Right lobe of liver (tissue), 6 donors: ENCODE results near the gene SKIDA1. TPM values are rescaled to one million over a fixed set of nuclear protein-coding genes. Genes with fewer than 3 reads are reported as not detected.

ENCODE experiments used
- ATAC-seq, 4 donors: fragments of 200-7000 bp; cut with Tn5 transposase; one replicate each; pipeline ENCODE4 v1.9.1; 2020; ENCODE audit warnings: mild to moderate bottlenecking in 4 of 4, moderate library complexity in 4 of 4
- DNase-seq, 3 donors: peaks; one replicate each; pipeline ENCODE4 v3.0.0-alpha.2; 2020
- H3K27ac ChIP-seq, 3 donors: fragments of 200-600 bp; one replicate each; pipeline ENCODE4 v1.8.0; 2022
- H3K27me3 ChIP-seq, 2 donors: fragments of 200-600 bp; one replicate each; pipeline ENCODE4 v1.8.0; 2022
- H3K36me3 ChIP-seq, 4 donors: fragments of 200-600 bp; sonication (generic) in 1 of 4; one replicate each; pipeline versions ENCODE4 v1.5.1 to v1.8.0; 2017 to 2022; ENCODE audit warnings: control low read depth in 1 of 4
- H3K4me1 ChIP-seq, 4 donors: fragments of 200-600 bp; sonication (generic) in 1 of 4; one replicate each; pipeline versions ENCODE4 v1.5.1 to v1.8.0; 2017 to 2022; ENCODE audit warnings: control low read depth in 1 of 4
- H3K4me3 ChIP-seq, 3 donors: fragments of 200-600 bp; one replicate each; pipeline ENCODE4 v1.8.0; 2022
- H3K9me3 ChIP-seq, 4 donors: fragments of 200-600 bp; sonication (generic) in 1 of 4; one replicate each; pipeline versions ENCODE4 v1.5.1 to v1.8.0; 2017 to 2022; ENCODE audit warnings: control low read depth in 1 of 4
- POLR2A ChIP-seq: fragments of 450-650 bp; IDR thresholded peaks from one replicate; pipeline ENCODE4 v1.6.1; 2017; ENCODE audit warnings: antibody characterized with exemption, mild to moderate bottlenecking
- WGBS: methylation state at CpG from one replicate; pipeline ENCODE4 v1.1.6; 2018; ENCODE audit warnings: low coverage, low lambda C conversion rate; ENCODE audit not compliant: insufficient coverage; ENCODE audit errors: missing lambda C conversion rate; 5-methylcytosine and 5-hydroxymethylcytosine counted together
- intact Hi-C, 2 donors: fragments of 100-400 bp; cut with DNase I; formaldehyde crosslinking; loops; one replicate each; pipeline versions ENCODE4 v1.11.2 to v1.14.1; 2022
- total RNA-seq, 6 experiments: library from RNA; depleted of rRNA in 2 of 6; stranded (reverse); fragments of >200 nt in 2 of 6; fragmentation: NEBNext Ultra II Directional in 3 of 6; extraction: Animal tissue kit (Norgen Biotek cat#: 25700) in 3 of 6; gene quantifications; one replicate each; pipeline versions ENCODE4 v1.1.0 to v1.2.4, GENCODE V29; 2016 to 2023
- TF ChIP-seq, protein P1 (sequence below), 4 donors: fragments of 200-600 bp in 3 of 4; fragments of 450-650 bp in 1 of 4; IDR thresholded peaks; one replicate each; pipeline versions ENCODE4 v1.5.1 to v1.8.0; 2016 to 2022; ENCODE audit warnings: antibody characterized with exemption in 4 of 4, mild to moderate bottlenecking in 2 of 4
- donor health status: DM: no; HTN: yes; CAD: no.
- donor health status: DM: no; HTN: no; CAD: no.
- donor health status: DM: no; HTN: no; CAD: no.
- donor health status: DM: no; HTN: yes; CAD: no.
- donor health status: DM: no; HTN: yes; CAD: no.

The SKIDA1 gene
- total RNA-seq, 6 experiments from 2014 or later, result 0.31 to 3.9 (median 2.1) TPM

DNA sequence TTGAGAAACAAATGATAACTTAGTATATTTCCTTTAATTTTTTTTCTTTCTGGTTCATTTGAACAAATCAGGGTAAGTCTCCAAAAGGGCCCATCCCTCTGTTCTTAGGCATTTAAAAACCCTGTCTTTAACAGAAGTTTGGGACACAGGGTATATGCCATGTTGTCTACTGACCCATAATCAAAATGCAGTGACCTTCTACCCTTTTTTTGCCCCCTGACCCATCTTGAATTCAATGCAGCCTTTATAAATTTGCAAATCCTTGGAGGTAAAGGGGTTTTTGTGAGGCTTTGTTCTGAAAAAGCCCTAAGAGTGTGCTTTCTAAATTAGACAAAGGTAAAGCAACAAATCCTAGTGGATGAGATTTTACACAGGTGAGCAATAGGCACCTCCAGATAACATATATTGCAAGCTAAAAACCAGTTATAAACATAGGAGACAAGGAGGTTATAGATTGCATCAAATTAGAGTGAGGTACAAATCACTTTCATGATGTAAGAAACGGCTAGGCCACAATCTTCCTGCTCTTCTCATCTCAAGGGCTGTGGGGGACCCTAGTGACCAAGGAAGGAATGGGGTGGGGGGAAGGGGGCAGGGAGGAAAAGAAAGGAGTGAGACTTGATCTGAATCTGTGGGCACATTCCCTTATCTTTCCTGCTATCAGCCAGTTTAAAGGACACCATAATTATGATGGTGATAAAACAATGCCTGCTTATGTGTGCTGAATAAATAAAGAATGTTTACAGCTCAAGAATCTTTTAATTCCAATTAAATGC is 2.7 kb downstream of the SKIDA1 start:
- WGBS, result 83% methylated on average over 1 of the region's 1 CpG
- Histone ChIP-seq H3K4me3 (no peak overlapping the region), H3K27me3 (no peaks in the 10 kb centered on the region), H3K4me1 (peaks cover 0 to 14% (median 4%) of the 10 kb centered on the region in 4 donors), H3K36me3 (no peaks in the 10 kb centered on the region), H3K9me3 (no peaks in the 10 kb centered on the region), H3K27ac (no peak overlapping the region)
- ATAC-seq, result no peak
- no peak for DNase-seq
- TF ChIP-seq POLR2A, result no peak
- TF ChIP-seq, protein P1, sequence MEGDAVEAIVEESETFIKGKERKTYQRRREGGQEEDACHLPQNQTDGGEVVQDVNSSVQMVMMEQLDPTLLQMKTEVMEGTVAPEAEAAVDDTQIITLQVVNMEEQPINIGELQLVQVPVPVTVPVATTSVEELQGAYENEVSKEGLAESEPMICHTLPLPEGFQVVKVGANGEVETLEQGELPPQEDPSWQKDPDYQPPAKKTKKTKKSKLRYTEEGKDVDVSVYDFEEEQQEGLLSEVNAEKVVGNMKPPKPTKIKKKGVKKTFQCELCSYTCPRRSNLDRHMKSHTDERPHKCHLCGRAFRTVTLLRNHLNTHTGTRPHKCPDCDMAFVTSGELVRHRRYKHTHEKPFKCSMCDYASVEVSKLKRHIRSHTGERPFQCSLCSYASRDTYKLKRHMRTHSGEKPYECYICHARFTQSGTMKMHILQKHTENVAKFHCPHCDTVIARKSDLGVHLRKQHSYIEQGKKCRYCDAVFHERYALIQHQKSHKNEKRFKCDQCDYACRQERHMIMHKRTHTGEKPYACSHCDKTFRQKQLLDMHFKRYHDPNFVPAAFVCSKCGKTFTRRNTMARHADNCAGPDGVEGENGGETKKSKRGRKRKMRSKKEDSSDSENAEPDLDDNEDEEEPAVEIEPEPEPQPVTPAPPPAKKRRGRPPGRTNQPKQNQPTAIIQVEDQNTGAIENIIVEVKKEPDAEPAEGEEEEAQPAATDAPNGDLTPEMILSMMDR (IDR thresholded peaks at IDR 0.05), result no peak
- intact Hi-C loops, result no loop called here

DNA sequence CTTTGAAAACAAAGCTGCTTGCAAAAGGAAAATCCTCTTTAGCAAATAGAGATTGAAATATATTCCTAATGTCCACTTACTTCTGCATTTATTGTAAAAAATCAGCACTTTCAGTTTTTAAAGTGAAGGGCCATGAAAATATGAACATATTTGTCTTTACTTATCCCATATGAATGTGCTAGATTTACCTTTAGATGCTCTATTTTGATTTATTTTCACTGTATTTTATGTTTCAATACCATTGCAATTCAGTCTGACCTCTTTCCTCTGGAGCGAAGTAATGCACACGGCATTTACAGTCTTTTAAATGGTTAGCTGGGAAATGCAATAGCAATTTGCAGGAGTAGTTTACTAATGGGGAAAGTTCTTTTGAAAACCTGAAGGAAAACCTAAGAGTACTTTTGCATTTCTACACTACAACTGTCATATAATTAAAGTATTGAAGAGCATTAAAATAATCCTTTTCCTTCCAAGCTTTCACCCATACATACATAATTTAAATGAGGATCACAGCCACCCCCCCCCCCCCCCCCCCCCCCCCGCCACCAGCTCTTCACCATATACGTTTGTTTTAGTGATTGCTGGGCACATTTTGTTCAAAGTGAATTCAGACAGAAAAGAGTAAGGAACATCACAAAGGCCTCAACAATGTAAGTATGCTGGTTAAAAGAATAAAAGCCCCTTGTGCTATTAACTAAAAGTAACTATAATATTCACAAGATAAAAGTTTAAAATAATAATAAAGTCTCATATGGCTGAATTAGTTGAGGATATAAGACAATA is 3.5 kb downstream of the SKIDA1 start:
- DNase-seq (no peak), ATAC-seq (no peak)
- no peaks in the 10 kb centered on the region for H3K9me3 ChIP-seq
- peaks cover 0 to 14% (median 5%) of the 10 kb centered on the region in 4 donors for H3K4me1 ChIP-seq
- H3K4me3 ChIP-seq, result no peak overlapping the region
- WGBS, result 72% methylated on average over 4 of the region's 4 CpGs
- no peak overlapping the region for H3K27ac ChIP-seq
- H3K36me3 ChIP-seq, result no peaks in the 10 kb centered on the region
- intact Hi-C loops, result no loop called here
- H3K27me3 ChIP-seq, result no peaks in the 10 kb centered on the region
- TF ChIP-seq, protein P1 (IDR thresholded peaks at IDR 0.05), result no peak
- TF ChIP-seq POLR2A, result no peak

DNA sequence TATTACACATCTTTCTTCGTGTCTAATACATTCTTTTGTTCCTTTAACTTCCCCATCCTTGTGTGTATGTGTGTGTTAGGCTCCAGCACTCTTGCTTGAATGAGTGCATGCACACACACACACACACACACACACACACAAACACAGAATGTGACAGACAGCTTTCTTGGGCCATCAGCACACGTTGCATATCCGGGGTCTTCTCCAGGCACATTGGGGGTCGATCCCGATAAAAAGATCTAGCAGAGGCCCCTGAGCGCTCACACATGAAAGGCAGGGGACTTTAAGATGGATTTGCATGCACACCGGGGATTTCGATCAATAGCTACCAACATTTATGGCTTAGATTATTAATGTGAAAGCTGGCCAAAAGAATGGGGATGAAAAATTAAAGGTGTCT is 4.5 kb downstream of the SKIDA1 start:
- Histone ChIP-seq H3K4me1 (peaks cover 0 to 14% (median 5%) of the 10 kb centered on the region in 4 donors), H3K4me3 (no peak overlapping the region), H3K27me3 (no peaks in the 10 kb centered on the region), H3K36me3 (no peaks in the 10 kb centered on the region), H3K27ac (peak overlapping the region in 2 of 3 donors; percentile 6 to 82), H3K9me3 (no peaks in the 10 kb centered on the region)
- DNase-seq (no peak), ATAC-seq (no peak)
- WGBS, result 72% methylated on average over 8 of the region's 8 CpGs
- no peak for TF ChIP-seq POLR2A
- TF ChIP-seq, protein P1 (IDR thresholded peaks at IDR 0.05), result no peak
- intact Hi-C loops, result no loop called here

DNA sequence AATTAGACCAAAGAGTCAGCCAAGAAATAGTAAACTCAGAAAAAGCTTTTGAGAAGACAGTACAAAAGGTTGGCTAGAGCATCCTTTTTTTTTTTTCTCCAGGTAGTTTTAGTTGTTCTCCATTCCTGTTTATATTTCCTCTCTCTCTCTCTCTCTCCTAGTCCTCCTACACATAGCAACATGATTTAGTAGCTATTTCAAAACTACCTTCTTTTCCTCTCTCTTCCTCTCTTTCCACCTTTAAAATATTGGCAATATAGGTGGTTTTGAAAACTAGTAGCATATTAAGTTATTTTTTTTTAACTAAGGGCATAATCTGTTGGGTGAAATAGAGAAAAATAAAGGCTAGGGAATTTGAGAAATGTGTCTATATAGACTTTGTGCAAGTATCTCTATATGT is 5.0 kb downstream of the SKIDA1 start:
- DNase-seq, result no peak
- H3K27me3 ChIP-seq, result no peaks in the 10 kb centered on the region

More for the DNA sequence above, 5.0 kb downstream of the SKIDA1 start:
- no peaks in the 10 kb centered on the region for H3K9me3 ChIP-seq
- TF ChIP-seq POLR2A, result no peak
- TF ChIP-seq, protein P1 (IDR thresholded peaks at IDR 0.05), result no peak
- H3K4me1 ChIP-seq, result peaks cover 0 to 14% (median 5%) of the 10 kb centered on the region in 4 donors
- ATAC-seq, result no peak
- intact Hi-C loops, result no loop called here
- peak overlapping the region in 1 of 3 donors; percentile 55 for H3K4me3 ChIP-seq
- peak overlapping the region; percentile 14 to 82 (median 68) for H3K27ac ChIP-seq
- H3K36me3 ChIP-seq, result no peaks in the 10 kb centered on the region
